Left ventricle myocardium inferior (tissue), 1 donor: ENCODE data around the gene SLC28A2. TPM values are rescaled to one million over a fixed set of nuclear protein-coding genes. Genes with fewer than 3 reads are reported as not detected.

Source experiments
- DNase-seq: peaks from one replicate; pipeline ENCODE4 v3.0.0-alpha.2; 2020
- H3K27ac ChIP-seq: fragments of 200-600 bp; replicated peaks from 2 replicates; pipeline ENCODE4 v1.8.0; 2021
- H3K27me3 ChIP-seq: fragments of 200-600 bp; 2 replicates; pipeline ENCODE4 v1.8.0; 2021; ENCODE audit warnings: low read depth
- H3K36me3 ChIP-seq: fragments of 200-600 bp; 2 replicates; pipeline ENCODE4 v1.8.0; 2021
- H3K4me1 ChIP-seq: fragments of 200-600 bp; 2 replicates; pipeline ENCODE4 v1.8.0; 2021
- H3K4me3 ChIP-seq: fragments of 200-600 bp; 2 replicates; pipeline ENCODE4 v1.8.0; 2021; ENCODE audit warnings: mild to moderate bottlenecking, moderate library complexity
- H3K9me3 ChIP-seq: fragments of 200-600 bp; replicated peaks from 2 replicates; pipeline ENCODE4 v1.8.0; 2021
- CTCF ChIP-seq: fragments of 200-600 bp; IDR thresholded peaks from 2 replicates; pipeline ENCODE4 v1.8.0; 2021; ENCODE audit warnings: antibody characterized with exemption, mild to moderate bottlenecking, borderline replicate concordance
- intact Hi-C: fragments of 100-400 bp; cut with micrococcal nuclease; formaldehyde crosslinking; loops from one replicate; pipeline ENCODE4 v1.11.0; 2022
- total RNA-seq: library from RNA; stranded (reverse); fragmentation: NEBNext Ultra II Directional; extraction: Animal tissue kit (Norgen Biotek cat#: 25700); gene quantifications from one replicate; pipeline ENCODE4 v1.2.1, GENCODE V29; 2021
- donor health status: DM: no; HTN: yes; CAD: no; lungs with severe emphysema.

SLC28A2 gene
- total RNA-seq, 1 donor from 2014 or later = not detected

DNA sequence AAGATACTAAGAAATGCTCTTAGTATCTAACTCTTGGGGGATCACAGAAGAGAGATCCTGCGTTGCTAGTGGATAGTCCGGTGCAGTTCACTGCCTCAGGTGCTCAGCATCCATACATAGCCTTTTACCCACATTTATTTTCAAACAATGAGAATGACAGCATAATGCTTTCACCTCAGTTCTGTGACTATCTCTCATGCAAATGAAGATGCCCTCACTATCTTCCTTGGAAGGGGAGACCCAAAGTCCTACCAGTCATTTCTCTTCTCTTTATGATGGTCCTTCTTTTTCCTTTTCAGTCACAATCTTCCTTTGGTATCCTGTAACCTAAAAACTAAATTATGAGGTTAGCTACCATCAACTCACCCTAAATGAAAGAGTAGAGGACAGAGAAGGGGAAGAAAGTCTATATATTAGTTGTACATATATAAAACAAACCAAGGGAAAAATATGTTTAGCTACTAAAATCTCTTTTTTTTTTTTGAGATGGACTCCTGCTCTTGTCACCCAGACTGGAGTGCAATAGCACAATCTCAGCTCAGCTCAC is 30.9 kb upstream of the SLC28A2 start:
- intact Hi-C loops = no loop called here
- no peaks in the 10 kb centered on the region for H3K36me3 ChIP-seq
- TF ChIP-seq CTCF = no peak
- no peak overlapping the region for H3K4me3 ChIP-seq
- H3K27me3 ChIP-seq = peaks cover 17% of the 10 kb centered on the region
- no peak for DNase-seq
- H3K9me3 ChIP-seq = no peaks in the 10 kb centered on the region
- H3K4me1 ChIP-seq = no peaks in the 10 kb centered on the region
- no peak overlapping the region for H3K27ac ChIP-seq

- intact Hi-C loops = no loop called here
- no peak for DNase-seq
- H3K9me3 ChIP-seq = no peaks in the 10 kb centered on the region
- H3K27ac ChIP-seq = no peak overlapping the region
- H3K4me3 ChIP-seq = no peak overlapping the region
- no peaks in the 10 kb centered on the region for H3K4me1 ChIP-seq
- no peak for TF ChIP-seq CTCF
- peaks cover 17% of the 10 kb centered on the region for H3K27me3 ChIP-seq
- H3K36me3 ChIP-seq = no peaks in the 10 kb centered on the region
Measured at GRCh38 chr15:45221967-45222366, 30.1 kb upstream of the SLC28A2 start.

GRCh38 chr15:45224621-45225217 is 27.3 kb upstream of the SLC28A2 start:
- no peaks in the 10 kb centered on the region for H3K4me1 ChIP-seq
- no peak for TF ChIP-seq CTCF
- DNase-seq = no peak
- H3K9me3 ChIP-seq = no peaks in the 10 kb centered on the region
- intact Hi-C loops = no loop called here
- no peak overlapping the region for H3K4me3 ChIP-seq
- H3K36me3 ChIP-seq = no peaks in the 10 kb centered on the region
- peaks cover 10% of the 10 kb centered on the region for H3K27me3 ChIP-seq
- no peak overlapping the region for H3K27ac ChIP-seq

GRCh38 chr15:45225506-45226273 is 26.3 kb upstream of the SLC28A2 start:
- Histone ChIP-seq H3K27me3 (peaks cover 10% of the 10 kb centered on the region), H3K36me3 (no peaks in the 10 kb centered on the region), H3K27ac (no peak overlapping the region), H3K9me3 (no peaks in the 10 kb centered on the region), H3K4me3 (no peak overlapping the region), H3K4me1 (peaks cover 4% of the 10 kb centered on the region)
- intact Hi-C loops = no loop called here
- TF ChIP-seq CTCF = no peak
- no peak for DNase-seq

DNA sequence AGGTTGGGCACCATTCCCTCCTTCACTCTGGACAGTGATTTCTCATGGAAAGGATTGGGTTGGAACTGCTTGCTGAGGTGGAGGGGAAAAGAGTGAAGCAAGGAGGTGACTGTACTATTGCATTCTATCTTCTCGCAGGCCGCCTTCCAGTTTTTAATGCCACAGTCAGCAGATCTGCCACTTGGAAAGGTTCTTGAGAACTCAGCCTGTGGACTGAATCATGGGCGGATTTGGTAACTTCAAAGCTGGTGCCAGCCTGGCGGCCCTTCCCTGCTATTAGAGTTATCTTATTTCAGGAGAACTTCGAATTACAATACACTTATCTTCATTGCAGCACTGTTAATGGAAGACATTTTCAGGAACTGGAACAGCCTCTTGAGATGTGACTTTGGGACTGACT is 23.1 kb upstream of the SLC28A2 start:
- TF ChIP-seq CTCF = no peak

More for the DNA sequence above, 23.1 kb upstream of the SLC28A2 start:
- peaks cover 16% of the 10 kb centered on the region for H3K4me1 ChIP-seq
- H3K36me3 ChIP-seq = no peaks in the 10 kb centered on the region
- DNase-seq = no peak
- H3K9me3 ChIP-seq = peaks cover 5% of the 10 kb centered on the region
- no peak overlapping the region for H3K27ac ChIP-seq
- H3K27me3 ChIP-seq = no peaks in the 10 kb centered on the region
- intact Hi-C loops = no loop called here
- no peak overlapping the region for H3K4me3 ChIP-seq
